NB4 (cell line): ENCODE results near the gene CHAF1B.

Source experiments
- MAX ChIP-seq: IDR thresholded peaks from 2 replicates; pipeline ENCODE4 v1.6.1; 2011; ENCODE audit warnings: low read depth, low read length
- MYC ChIP-seq: IDR thresholded peaks from 2 replicates; pipeline ENCODE4 v1.6.1; 2011; ENCODE audit warnings: low read depth, low read length
- POLR2A ChIP-seq: IDR thresholded peaks from 2 replicates; pipeline ENCODE4 v1.6.1; 2011; ENCODE audit warnings: mild to moderate bottlenecking; ENCODE audit not compliant: insufficient read length; ENCODE audit errors: extremely low read depth
- TF ChIP-seq, protein P1 (sequence below): IDR thresholded peaks from one replicate; pipeline ENCODE4 v1.5.1; 2012; ENCODE audit warnings: low read depth, low read length

- TF ChIP-seq, protein P1, sequence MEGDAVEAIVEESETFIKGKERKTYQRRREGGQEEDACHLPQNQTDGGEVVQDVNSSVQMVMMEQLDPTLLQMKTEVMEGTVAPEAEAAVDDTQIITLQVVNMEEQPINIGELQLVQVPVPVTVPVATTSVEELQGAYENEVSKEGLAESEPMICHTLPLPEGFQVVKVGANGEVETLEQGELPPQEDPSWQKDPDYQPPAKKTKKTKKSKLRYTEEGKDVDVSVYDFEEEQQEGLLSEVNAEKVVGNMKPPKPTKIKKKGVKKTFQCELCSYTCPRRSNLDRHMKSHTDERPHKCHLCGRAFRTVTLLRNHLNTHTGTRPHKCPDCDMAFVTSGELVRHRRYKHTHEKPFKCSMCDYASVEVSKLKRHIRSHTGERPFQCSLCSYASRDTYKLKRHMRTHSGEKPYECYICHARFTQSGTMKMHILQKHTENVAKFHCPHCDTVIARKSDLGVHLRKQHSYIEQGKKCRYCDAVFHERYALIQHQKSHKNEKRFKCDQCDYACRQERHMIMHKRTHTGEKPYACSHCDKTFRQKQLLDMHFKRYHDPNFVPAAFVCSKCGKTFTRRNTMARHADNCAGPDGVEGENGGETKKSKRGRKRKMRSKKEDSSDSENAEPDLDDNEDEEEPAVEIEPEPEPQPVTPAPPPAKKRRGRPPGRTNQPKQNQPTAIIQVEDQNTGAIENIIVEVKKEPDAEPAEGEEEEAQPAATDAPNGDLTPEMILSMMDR = no peak
- TF ChIP-seq MAX = no peak
- no peak for TF ChIP-seq POLR2A
- TF ChIP-seq MYC = no peak
Measured at GRCh38 chr21:36465478-36465877, 80.3 kb downstream of the CHAF1B start.
